Ascending aorta (tissue), 2 donors: Measurements from ENCODE around the gene TMEM219. TPM values are rescaled to one million over a fixed set of nuclear protein-coding genes. Genes with fewer than 3 reads are reported as not detected.

Experiments
- DNase-seq, 2 donors: peaks; one replicate each; pipeline ENCODE4 v3.0.0-alpha.2; 2019; ENCODE audit warnings: low spot score in 2 of 2
- H3K27ac ChIP-seq, 2 donors: fragments of 200-600 bp; sonication (generic); one replicate each; pipeline ENCODE4 v1.5.1; 2016 to 2017; ENCODE audit warnings: mild to moderate bottlenecking in 1 of 2
- H3K27me3 ChIP-seq: fragments of 200-600 bp; sonication (generic); one replicate; pipeline ENCODE4 v1.5.1; 2017
- H3K36me3 ChIP-seq, 2 donors: fragments of 200-600 bp; sonication (generic); one replicate each; pipeline ENCODE4 v1.5.1; 2016
- H3K4me1 ChIP-seq, 2 donors: fragments of 200-600 bp; sonication (generic); one replicate each; pipeline ENCODE4 v1.5.1; 2016 to 2017; ENCODE audit warnings: mild to moderate bottlenecking in 1 of 2
- H3K4me3 ChIP-seq, 2 donors: fragments of 200-600 bp; sonication (generic); one replicate each; pipeline ENCODE4 v1.5.1; 2016 to 2017; ENCODE audit warnings: mild to moderate bottlenecking in 1 of 2
- H3K9me3 ChIP-seq, 2 donors: fragments of 200-600 bp; sonication (generic); one replicate each; pipeline ENCODE4 v1.5.1; 2016
- intact Hi-C: fragments of 100-400 bp; cut with DNase I; formaldehyde crosslinking; loops from one replicate; pipeline ENCODE4 v1.15.1; 2023
- total RNA-seq: library from RNA; depleted of rRNA; stranded (reverse); fragments of >200 nt; gene quantifications from one replicate; pipeline ENCODE4 v1.1.0, GENCODE V29; 2016
- TF ChIP-seq, protein P1 (sequence below), 3 experiments: fragments of 200-600 bp in 2 of 3; fragments of 450-650 bp in 1 of 3; sonication (generic) in 2 of 3; IDR thresholded peaks; one replicate each; pipeline ENCODE4 v1.5.1; 2016 to 2019; ENCODE audit warnings: antibody characterized with exemption in 3 of 3, mild to moderate bottlenecking in 1 of 3, moderate library complexity in 1 of 3

The TMEM219 gene
- total RNA-seq, 1 donor from 2014 or later = 49.2 TPM

GRCh38 chr16:30006095-30006473 is 44.2 kb downstream of the TMEM219 start:
- H3K9me3 ChIP-seq = no peaks in the 10 kb centered on the region
- peaks cover 5 to 7% of the 10 kb centered on the region in 2 donors for H3K4me1 ChIP-seq
- no peak for DNase-seq
- H3K27me3 ChIP-seq = peaks cover 8% of the 10 kb centered on the region
- no peak overlapping the region for H3K27ac ChIP-seq
- intact Hi-C loops = no loop called here
- TF ChIP-seq, protein P1, sequence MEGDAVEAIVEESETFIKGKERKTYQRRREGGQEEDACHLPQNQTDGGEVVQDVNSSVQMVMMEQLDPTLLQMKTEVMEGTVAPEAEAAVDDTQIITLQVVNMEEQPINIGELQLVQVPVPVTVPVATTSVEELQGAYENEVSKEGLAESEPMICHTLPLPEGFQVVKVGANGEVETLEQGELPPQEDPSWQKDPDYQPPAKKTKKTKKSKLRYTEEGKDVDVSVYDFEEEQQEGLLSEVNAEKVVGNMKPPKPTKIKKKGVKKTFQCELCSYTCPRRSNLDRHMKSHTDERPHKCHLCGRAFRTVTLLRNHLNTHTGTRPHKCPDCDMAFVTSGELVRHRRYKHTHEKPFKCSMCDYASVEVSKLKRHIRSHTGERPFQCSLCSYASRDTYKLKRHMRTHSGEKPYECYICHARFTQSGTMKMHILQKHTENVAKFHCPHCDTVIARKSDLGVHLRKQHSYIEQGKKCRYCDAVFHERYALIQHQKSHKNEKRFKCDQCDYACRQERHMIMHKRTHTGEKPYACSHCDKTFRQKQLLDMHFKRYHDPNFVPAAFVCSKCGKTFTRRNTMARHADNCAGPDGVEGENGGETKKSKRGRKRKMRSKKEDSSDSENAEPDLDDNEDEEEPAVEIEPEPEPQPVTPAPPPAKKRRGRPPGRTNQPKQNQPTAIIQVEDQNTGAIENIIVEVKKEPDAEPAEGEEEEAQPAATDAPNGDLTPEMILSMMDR (IDR thresholded peaks at IDR 0.05) = no peak
- H3K4me3 ChIP-seq = no peak overlapping the region
- H3K36me3 ChIP-seq = peaks cover 11 to 14% of the 10 kb centered on the region in 2 donors

- no peak overlapping the region for H3K27ac ChIP-seq
- DNase-seq = no peak
- peaks cover 8 to 12% of the 10 kb centered on the region in 2 donors for H3K4me1 ChIP-seq
- H3K27me3 ChIP-seq = peaks cover 13% of the 10 kb centered on the region
- H3K4me3 ChIP-seq = no peak overlapping the region
- no peaks in the 10 kb centered on the region for H3K9me3 ChIP-seq
- intact Hi-C loops = no loop called here
- peaks cover 5 to 7% of the 10 kb centered on the region in 2 donors for H3K36me3 ChIP-seq
- TF ChIP-seq, protein P1 (IDR thresholded peaks at IDR 0.05) = no peak
Measured at GRCh38 chr16:30006659-30007377, 44.9 kb downstream of the TMEM219 start.

GRCh38 chr16:30007378-30007895 is 45.6 kb downstream of the TMEM219 start:
- no peak overlapping the region for H3K27ac ChIP-seq
- no peak overlapping the region for H3K4me3 ChIP-seq
- TF ChIP-seq, protein P1 (IDR thresholded peaks at IDR 0.05) = no peak
- peaks cover 13% of the 10 kb centered on the region for H3K27me3 ChIP-seq
- peaks cover 0 to under 1% of the 10 kb centered on the region in 2 donors for H3K36me3 ChIP-seq
- H3K4me1 ChIP-seq = peaks cover 8 to 12% of the 10 kb centered on the region in 2 donors
- H3K9me3 ChIP-seq = no peaks in the 10 kb centered on the region
- intact Hi-C loops = no loop called here
- DNase-seq = no peak

DNA sequence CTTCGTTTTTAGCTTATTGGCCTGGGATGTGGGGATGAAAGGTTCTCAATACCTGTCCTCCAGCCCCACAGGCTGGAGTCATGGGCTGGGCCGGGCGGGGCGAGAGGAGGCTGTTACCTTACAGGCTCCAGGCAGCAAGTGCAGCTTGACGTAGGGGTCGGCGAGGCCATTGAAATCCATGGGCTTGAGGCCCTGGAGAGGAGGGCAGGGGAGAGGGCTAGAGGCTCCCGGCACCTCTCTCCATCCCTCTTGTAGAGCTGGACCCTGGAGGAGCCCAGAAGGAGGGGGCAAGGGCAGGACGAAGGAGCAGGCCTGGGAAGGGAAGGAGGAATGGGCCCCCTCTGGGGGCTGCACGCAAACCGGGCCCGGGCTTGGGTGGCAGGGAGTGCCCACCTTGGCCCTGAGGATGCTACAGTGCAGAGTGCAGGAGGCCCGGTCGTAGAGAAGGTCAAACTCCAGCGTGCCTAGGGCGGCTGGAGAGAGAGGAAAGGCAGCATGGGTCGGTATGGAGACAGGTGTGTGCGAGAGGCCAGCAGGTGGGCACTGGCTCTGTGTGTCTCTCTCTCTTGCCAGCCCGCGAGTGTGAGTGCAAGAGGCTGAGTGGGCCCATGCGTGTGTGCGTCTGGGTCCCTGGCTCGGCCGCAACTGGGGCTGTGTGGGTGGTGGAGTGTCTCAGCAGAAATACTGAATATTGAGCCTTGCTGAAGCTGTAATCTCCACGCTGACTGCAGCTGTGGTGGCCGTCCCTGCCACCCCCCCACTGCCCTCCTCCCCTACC is 47.4 kb downstream of the TMEM219 start:
- no peaks in the 10 kb centered on the region for H3K36me3 ChIP-seq
- DNase-seq = no peak
- no peak overlapping the region for H3K27ac ChIP-seq
- TF ChIP-seq, protein P1 (IDR thresholded peaks at IDR 0.05) = no peak
- H3K4me3 ChIP-seq = no peak overlapping the region
- H3K27me3 ChIP-seq = peaks cover 13% of the 10 kb centered on the region
- H3K4me1 ChIP-seq = peaks cover 8 to 12% of the 10 kb centered on the region in 2 donors
- H3K9me3 ChIP-seq = no peaks in the 10 kb centered on the region
- intact Hi-C loops = no loop called here

DNA sequence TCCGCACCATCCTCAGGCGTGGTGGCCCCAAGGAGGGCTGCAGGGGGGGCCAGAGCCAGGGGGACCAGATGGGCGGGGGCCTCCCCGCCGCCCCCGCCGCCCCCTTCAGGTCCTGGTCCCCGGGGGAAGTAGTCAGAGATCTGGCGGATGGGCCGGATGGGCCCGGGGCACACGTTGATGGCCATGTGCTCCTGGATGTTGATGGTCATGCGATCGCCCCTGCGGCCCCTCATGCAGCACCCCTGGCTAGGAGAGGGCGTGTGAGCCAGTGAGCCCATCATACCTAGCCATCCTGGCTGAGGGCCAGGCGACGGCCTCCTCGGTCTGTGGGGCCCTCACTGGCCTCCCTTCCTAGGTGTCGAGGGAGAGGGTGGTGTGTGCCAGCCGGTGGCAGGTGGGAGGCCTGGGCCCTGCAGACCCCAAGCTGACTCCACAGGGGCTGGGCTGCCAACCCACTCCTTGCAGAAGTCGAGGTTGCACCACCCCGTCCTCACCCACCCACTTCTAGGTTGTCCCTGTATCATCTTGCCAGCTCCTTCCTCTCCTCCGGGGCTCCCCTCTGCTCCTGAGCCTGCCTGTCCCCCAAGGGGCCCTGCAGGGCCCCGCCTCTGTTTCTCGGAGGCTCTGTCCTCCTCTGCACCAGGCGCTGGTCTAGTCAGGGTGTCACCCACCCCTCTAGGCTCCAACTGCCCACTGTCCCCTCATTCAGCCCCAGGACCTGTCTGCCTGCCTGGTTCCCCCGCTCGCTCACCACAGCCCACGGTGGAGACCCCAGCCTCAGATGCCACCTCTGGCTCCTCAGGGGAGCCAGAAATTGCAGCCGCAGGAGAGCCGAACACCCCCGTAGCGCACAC is 48.3 kb downstream of the TMEM219 start:
- Histone ChIP-seq H3K27me3 (peaks cover 13% of the 10 kb centered on the region), H3K4me1 (peaks cover 8 to 12% of the 10 kb centered on the region in 2 donors), H3K9me3 (no peaks in the 10 kb centered on the region), H3K36me3 (no peaks in the 10 kb centered on the region), H3K4me3 (peak overlapping the region; percentile 39 to 56), H3K27ac (no peak overlapping the region)
- TF ChIP-seq, protein P1 (IDR thresholded peaks at IDR 0.05) = no peak
- no peak for DNase-seq
- intact Hi-C loops = no loop called here
